GM19240 (cell line): ENCODE data around the gene TMEM63C.

ENCODE experiments used
- DNase-seq: peaks from one replicate; pipeline ENCODE4 v3.0.0; 2011; ENCODE audit warnings: low spot score; ENCODE audit not compliant: insufficient read length

Gene TMEM63C

DNA sequence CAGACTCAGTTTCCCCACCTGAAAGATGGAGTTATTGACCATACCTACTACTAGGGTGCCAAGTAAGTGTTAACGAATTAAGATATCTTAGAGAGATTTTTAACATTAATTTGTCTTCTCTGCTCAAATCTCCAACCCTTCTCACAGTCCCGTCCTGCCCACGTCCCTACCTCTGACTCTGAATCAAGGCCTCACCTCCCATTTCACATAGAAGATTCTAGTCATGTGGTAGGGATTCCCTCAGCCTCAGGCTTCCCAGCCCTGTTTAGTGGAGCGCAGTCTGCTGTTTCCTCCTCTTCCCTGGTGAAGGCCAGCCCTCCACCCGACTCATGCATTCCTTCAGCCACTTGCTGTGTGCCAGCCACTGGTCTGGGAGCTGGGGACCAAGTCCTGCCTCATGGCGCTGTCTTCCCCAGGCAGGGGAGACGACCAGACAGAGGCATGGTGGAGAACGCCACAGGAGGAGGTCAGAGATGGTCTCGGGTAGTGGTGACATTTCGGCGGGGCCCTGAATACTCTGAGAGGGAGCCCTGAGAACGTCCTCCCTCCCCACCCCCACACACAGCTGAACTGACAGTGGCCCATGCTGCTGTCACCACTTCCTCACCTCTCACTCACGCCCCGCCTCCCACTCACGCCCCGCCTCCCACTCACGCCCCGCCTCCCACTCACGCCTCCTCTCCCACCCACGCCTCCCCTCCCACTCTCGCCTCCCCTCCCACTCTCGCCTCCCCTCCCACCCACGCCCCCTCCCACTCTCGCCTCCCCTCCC lies 38.8 kb downstream of the TMEM63C start:
- no peak for DNase-seq

DNA sequence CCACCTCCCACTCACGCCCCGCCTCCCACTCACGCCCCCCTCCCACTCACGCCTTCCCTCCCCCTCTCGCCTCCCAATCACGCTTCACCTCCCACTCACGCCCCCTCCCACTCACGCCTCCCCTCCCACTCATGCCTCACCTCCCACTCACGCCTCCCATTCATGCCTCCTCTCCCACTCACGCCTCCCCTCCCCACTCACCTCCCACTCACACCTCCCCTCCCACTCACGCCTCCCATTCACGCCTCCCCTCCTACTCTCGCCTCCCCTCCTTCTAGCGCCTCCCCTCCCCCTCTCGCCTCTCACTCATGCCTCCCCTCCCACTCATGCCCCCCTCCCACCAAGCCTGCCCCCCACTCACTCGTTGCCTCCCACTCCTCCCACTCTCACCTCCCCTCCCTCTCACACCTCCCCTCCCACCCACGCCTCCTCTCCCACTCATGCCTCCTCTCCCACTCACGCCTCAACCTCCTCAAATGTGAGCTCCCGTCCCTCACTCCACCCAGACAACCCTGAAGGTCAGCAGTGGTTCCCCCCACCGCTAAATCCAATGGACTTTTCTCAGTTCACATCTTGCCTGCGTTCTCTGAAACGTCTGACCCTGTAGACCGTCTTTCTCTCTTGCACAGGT lies 39.8 kb downstream of the TMEM63C start:
- no peak for DNase-seq

DNA sequence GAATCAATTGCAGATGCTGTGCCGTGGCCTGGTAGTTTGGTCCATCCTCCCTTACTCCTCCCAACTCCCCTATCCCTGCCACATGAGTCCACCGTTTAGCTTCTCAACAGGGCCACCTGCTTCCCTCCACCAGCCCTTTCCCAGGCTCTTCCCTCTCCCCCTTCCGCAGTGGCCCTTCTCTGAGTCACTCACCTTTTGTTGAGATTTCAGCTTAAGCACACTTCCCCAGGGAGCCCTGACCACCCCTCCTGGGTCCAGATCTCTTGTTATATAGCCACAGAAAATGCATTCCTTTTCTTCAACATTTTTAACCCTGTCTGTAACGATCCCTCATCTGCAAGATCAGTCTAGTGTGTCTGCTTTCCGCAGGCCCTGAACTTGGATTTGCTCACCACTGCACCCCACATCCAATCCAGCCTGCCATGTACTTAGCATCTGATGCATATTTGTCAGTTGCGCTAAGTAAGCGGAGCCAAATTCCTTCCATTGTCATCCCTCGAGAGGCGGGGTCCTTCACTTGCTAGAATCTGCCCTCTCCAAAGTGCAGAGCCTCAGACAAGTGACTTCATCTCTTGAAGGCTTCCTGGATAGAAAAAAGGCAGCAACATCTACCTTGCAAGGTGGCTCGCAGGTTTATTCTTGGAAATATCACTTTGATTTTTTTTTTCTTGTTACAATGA lies 41.1 kb downstream of the TMEM63C start:
- no peak for DNase-seq

GRCh38 chr14:77224212-77224611 lies 42.6 kb downstream of the TMEM63C start:
- no peak for DNase-seq

DNA sequence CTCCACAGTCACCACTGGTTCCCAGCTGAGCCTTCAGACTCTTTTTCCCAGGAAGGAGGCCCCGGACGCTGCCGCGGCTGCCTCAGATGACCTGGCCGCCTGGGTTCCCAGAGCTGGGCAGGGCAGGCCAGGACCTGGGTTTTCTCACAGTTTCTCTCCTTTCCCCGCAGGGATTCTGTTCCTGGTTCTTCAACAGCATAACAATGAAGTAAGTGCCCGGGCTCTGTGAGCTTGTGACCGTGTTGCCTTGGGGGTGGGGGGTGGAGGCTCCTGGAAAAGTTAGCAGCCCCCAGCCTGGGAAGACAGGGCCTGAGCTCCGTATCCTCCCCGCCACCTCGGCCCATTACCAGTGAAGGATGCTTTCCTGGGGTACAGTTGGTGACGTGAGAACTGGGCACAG lies 43.7 kb downstream of the TMEM63C start:
- DNase-seq = no peak

DNA sequence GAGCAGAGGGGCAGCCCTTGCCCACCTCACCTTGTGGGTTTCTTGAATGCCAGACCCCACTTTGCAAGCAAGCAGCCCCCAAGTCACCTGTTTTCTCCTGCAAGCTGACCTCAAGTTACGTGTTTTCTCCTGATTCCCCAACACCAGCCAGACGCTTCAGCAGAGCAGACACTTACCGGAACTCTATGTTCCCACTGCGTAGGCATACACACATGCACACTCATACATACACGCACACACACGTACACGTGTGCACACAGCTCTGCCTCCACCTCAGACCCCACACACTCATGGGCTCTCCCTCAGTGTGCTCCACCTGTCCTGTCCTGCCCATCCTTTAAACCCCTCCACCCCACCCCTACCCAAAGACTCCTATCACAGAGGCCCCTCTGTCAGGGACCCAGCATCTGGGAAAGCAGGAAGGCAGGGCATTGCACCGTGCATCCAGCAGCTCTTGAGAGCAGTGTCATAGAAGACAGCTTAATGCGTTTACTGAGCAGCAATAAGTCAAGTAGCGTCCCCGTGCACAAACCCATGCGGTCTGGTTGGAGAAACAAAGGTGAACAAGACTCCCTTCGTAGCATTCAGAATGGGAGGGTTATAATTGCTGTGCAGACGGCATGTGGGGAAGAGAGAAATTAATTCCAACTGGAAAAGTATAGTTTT lies 44.4 kb downstream of the TMEM63C start:
- no peak for DNase-seq

DNA sequence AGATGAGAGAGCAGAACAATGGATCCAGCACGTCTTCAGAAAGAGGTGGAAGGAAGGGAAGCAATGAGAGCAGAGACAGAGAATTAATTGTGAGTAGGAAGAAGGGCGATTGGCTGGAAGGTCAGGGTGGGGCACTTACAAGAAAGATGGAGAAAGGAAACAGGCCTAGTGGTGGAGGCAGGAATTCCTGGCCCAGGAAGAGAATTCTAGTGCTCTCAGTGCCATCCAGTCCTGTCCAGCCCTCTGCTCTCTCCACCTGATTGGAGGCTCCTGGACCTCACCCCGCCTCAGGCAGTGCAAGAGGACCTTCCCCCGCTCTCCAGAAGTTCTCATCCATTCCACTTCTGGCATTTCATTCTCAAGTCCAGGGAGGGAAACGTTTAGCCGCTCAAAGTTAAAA lies 46.5 kb downstream of the TMEM63C start:
- no peak for DNase-seq

DNA sequence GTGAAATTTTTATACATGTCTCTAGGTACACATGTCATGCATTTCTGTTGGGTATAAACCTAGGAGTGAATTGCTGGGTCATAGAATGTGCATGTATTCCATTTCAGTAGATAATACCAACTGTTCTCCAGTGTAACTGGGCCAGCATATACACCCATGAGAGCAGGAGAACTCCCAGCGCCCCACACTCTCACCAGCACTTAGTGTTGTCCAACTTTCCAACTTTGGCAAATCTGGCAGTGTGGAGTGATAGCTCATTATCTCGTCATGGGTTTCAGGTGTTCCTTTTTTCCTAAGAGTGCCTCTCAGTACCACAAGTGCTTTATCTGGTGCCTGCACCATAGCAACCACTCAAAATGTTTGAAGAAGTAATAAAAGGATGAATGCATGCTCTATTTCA lies 49.3 kb downstream of the TMEM63C start:
- no peak for DNase-seq

- no peak for DNase-seq
These were observed 50.1 kb downstream of the TMEM63C start for GRCh38 chr14:77231721-77232120.

DNA sequence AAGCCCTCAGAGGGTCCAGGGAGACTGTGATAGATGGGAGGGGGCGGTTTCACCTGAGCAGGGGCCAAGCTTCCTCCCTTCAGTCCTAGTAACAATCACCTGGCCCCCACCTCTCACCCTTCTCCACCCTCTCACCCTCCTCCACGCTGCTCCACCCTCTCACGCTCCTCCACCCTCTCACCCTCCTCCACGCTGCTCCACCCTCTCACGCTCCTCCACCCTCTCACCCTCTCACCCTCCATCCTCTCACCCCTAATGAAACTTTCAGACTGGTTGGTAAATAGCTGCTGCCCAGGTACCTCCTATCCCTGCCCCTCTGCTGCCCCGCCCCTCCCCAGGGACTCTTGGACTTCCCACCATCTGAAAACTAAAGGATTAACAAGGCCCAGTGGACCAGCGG lies 55.2 kb downstream of the TMEM63C start:
- DNase-seq = no peak

DNA sequence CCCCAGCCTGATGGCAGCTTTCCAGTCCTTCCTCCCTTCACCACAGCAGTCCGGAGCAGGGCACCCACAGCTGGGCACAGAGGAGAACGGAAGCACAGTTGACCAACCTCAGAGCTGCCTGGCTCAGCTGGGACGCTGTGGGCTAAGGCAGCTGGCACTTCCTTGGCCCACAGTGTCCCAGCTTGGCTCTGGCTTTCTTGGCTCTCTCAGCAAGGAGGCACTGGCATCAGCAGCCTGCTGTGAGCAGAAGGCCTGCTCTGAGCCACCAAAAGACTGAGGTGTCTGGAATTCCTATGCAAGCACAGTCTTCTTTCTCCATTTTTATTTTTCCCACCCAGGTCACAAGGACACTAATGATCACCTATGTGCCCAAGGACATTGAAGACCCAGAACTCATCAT lies 56.8 kb downstream of the TMEM63C start:
- no peak for DNase-seq

DNA sequence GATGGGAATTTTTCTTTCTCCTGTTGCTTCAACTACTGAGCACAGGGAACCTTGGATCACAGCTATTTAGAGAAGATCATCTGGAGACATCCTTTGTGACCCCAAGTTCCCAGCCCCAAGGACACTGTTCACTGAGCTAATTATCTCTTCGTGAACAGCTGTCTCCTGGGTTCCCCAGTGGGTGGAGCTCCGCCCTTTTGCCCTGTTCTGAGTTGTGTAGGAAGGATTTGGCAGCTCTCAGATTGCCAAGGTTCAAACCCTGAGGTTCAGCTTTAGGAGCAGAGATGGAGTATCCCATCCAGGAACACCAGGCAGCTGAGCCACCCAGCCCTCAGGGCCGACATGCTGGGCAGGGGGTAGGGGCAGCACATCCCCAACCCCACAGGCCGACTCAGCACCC lies 57.4 kb downstream of the TMEM63C start:
- no peak for DNase-seq

GRCh38 chr14:77239412-77239811 lies 57.8 kb downstream of the TMEM63C start:
- DNase-seq = no peak

- DNase-seq = no peak
These were observed 58.8 kb downstream of the TMEM63C start for GRCh38 chr14:77240336-77240915.

DNA sequence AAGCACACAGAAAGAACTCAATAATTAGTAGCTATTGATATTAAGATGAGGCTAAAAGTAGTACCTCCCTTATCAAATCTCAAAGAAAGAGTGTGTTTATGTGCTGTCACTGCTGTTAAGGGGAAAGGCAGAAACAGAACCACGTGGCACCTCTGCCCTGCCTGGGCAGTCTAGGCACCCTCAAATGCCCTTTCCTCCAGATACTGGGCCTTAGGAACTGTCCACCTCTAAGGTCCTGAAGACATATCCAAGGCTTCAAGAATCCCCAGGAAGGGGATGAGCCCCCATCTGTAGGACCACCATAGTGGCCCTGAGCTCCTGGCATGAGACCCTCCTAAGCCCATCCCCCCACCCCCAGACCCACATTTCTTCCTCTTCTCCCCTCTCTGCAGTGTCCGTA lies 60.4 kb downstream of the TMEM63C start:
- DNase-seq = no peak

DNA sequence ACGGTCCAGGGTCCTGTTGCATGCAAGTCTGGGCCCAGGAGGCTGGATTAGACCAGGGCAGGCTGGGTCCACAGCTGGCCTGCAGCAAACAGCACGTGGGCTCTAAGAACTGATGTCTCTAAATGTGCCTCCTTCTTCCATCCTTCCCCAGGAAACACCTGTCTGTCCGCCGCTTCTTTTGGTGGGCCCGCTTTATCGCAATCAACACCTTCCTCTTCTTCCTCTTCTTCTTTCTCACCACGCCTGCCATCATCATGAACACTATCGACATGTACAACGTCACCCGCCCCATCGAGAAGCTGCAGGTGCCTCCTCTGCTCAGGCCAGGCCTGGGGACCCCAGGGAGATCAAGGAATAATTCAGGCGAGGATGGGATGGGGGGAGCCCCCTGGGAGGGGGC lies 61.2 kb downstream of the TMEM63C start:
- no peak for DNase-seq

DNA sequence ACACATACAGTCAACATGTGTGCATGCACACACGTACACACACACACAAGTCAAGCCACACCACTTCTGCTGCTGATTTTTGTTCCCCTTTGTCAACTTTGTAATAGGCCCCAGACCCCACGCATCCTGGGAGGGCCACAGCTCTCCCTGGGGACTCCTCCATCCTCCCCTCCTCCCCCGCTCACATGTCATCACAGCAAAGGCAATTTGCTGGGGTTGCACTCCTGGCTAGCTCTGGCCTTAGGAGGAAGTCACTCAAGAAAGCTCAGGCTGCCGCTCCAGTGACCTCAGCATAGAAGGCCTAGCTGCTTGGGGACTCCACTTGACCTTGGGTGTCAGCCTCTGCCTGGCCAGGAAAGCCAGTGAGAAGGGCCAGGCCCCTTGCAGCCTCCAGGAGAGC lies 62.3 kb downstream of the TMEM63C start:
- DNase-seq = no peak

DNA sequence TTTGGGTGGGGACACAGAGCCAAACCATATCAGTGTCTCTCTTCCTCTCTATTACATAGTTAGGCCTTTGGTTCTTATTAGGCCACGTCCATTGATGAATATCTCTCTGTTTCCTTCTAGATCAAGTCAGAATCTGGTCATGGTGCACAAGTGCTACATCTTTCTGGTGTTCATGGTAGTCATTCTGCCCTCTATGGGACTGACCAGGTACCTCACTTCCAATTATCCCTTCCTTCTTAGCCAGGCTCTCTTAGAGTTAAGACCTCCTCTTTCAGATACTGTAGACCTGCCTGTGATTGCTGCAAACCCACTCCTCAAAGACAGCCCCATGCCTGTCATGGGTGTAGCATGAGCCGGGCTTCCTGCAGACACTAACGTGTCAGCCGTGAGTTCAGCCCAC lies 64.2 kb downstream of the TMEM63C start:
- DNase-seq = no peak

- DNase-seq = no peak
These were observed 65.2 kb downstream of the TMEM63C start for GRCh38 chr14:77246784-77247183.

DNA sequence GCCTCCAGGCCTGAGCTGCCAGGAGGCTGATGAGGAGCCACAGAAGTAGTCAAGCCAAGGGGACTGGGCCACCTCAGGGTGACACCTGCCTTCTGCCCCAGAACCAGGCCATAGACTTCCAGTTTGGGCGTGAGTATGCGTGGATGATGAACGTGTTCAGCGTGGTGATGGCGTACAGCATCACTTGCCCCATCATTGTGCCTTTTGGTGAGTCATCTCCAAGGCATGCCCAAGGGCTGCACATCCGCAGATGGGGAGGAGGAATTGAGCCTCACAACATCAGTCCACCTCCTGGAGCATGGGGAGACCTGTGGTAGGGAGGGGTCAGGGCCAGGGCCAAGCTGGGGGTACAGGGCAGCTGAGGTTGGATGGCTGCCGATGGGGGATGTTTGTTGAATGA lies 67.1 kb downstream of the TMEM63C start:
- DNase-seq = no peak

DNA sequence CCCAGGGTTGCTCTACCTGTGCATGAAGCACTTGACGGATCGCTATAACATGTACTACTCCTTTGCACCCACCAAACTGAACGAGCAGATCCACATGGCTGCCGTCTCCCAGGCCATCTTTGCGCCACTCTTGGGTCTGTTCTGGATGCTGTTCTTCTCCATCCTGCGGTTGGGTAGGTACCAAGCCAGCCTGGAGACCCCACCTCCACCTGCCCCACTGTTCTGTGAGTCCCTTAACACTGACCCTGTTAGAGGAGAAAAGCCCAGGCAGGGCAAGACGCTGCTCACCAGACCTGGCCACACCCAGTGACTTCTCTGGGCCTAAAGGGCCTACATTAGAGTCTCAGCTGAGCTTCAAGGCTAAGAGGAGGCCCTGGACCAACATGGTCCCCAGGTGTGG lies 67.7 kb downstream of the TMEM63C start:
- DNase-seq = no peak

GRCh38 chr14:77250927-77251326 lies 69.3 kb downstream of the TMEM63C start:
- DNase-seq = no peak
